HL-60 (cell line): ENCODE measurements around the gene PHLDA2.
"Not testable (repeated sequence)": the region's sequence is repeated elsewhere in the genome, so short reads cannot be mapped to it uniquely, and the experiment has no call there.

Experiments used
- DNase-seq, 2 experiments: peaks; one replicate each; pipeline ENCODE4 v3.0.0-alpha.2; 2010 to 2020; ENCODE audit warnings: low read depth in 1 of 2, low spot score in 1 of 2
- H3K27ac ChIP-seq: fragments of 250-450 bp; sonication (Bioruptor Pico); replicated peaks from 2 replicates; pipeline ENCODE4 v1.5.1; 2020; ENCODE audit warnings: mild to moderate bottlenecking, moderate library complexity
- H3K27me3 ChIP-seq: fragments of 250-450 bp; sonication (Bioruptor Pico); 2 replicates; pipeline ENCODE4 v1.5.1; 2021; ENCODE audit warnings: mild to moderate bottlenecking, moderate library complexity; ENCODE audit not compliant: insufficient read depth, poor library complexity, severe bottlenecking
- H3K4me3 ChIP-seq: replicated peaks from 2 replicates; pipeline ENCODE4 v1.5.1; 2011; ENCODE audit warnings: mild to moderate bottlenecking, control low read depth, low read length; ENCODE audit not compliant: insufficient read depth
- GABPA ChIP-seq: IDR thresholded peaks from 2 replicates; pipeline ENCODE4 v1.6.1; 2012; ENCODE audit warnings: low read depth
- POLR2AphosphoS5 ChIP-seq: IDR thresholded peaks from 2 replicates; pipeline ENCODE4 v1.6.1; 2012; ENCODE audit warnings: low read depth
- SPI1 ChIP-seq: IDR thresholded peaks from 2 replicates; pipeline ENCODE4 v1.6.1; 2012; ENCODE audit warnings: low read depth, mild to moderate bottlenecking, borderline replicate concordance
- TF ChIP-seq, protein P1 (sequence below): IDR thresholded peaks from one replicate; pipeline ENCODE4 v1.5.1; 2011; ENCODE audit warnings: low read length, control low read depth, inconsistent platforms; ENCODE audit not compliant: insufficient read depth
- TF ChIP-seq, protein P2 (sequence below): IDR thresholded peaks from 2 replicates; pipeline ENCODE4 v1.6.1; 2012; ENCODE audit warnings: low read depth; ENCODE audit not compliant: insufficient replicate concordance

Gene PHLDA2

DNA sequence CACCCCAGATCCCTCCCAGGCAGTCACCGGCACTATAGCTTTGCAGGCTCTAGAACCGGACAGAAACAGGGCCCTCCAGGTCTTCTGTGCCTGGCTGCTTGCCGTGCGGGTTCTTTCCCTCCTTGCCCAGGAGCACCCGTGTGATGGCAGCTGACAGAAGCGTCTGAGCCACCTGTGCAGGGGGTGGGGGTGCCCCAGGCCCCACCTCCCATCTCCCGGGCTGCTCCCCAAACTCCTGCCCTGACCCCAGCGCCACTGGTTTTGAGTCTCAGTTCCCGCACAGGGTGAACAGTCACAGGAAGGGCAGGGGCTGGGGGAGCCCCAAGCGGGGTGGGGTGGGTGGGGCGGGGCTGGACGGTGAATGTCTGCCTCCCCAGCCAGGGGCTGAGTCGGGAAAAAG, 13.2 kb upstream of the PHLDA2 start:
- no peak for TF ChIP-seq SPI1
- TF ChIP-seq POLR2AphosphoS5, result no peak
- no peak for TF ChIP-seq GABPA
- TF ChIP-seq, protein P1, sequence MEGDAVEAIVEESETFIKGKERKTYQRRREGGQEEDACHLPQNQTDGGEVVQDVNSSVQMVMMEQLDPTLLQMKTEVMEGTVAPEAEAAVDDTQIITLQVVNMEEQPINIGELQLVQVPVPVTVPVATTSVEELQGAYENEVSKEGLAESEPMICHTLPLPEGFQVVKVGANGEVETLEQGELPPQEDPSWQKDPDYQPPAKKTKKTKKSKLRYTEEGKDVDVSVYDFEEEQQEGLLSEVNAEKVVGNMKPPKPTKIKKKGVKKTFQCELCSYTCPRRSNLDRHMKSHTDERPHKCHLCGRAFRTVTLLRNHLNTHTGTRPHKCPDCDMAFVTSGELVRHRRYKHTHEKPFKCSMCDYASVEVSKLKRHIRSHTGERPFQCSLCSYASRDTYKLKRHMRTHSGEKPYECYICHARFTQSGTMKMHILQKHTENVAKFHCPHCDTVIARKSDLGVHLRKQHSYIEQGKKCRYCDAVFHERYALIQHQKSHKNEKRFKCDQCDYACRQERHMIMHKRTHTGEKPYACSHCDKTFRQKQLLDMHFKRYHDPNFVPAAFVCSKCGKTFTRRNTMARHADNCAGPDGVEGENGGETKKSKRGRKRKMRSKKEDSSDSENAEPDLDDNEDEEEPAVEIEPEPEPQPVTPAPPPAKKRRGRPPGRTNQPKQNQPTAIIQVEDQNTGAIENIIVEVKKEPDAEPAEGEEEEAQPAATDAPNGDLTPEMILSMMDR, result no peak
- TF ChIP-seq, protein P2, sequence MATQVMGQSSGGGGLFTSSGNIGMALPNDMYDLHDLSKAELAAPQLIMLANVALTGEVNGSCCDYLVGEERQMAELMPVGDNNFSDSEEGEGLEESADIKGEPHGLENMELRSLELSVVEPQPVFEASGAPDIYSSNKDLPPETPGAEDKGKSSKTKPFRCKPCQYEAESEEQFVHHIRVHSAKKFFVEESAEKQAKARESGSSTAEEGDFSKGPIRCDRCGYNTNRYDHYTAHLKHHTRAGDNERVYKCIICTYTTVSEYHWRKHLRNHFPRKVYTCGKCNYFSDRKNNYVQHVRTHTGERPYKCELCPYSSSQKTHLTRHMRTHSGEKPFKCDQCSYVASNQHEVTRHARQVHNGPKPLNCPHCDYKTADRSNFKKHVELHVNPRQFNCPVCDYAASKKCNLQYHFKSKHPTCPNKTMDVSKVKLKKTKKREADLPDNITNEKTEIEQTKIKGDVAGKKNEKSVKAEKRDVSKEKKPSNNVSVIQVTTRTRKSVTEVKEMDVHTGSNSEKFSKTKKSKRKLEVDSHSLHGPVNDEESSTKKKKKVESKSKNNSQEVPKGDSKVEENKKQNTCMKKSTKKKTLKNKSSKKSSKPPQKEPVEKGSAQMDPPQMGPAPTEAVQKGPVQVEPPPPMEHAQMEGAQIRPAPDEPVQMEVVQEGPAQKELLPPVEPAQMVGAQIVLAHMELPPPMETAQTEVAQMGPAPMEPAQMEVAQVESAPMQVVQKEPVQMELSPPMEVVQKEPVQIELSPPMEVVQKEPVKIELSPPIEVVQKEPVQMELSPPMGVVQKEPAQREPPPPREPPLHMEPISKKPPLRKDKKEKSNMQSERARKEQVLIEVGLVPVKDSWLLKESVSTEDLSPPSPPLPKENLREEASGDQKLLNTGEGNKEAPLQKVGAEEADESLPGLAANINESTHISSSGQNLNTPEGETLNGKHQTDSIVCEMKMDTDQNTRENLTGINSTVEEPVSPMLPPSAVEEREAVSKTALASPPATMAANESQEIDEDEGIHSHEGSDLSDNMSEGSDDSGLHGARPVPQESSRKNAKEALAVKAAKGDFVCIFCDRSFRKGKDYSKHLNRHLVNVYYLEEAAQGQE, result no peak
- no peak overlapping the region for H3K27ac ChIP-seq
- no peaks in the 10 kb centered on the region for H3K27me3 ChIP-seq
- no peak overlapping the region for H3K4me3 ChIP-seq
- DNase-seq, result no peak

GRCh38 chr11:2940921-2941821, 12.0 kb upstream of the PHLDA2 start:
- H3K27ac ChIP-seq, result no peak overlapping the region
- no peak overlapping the region for H3K4me3 ChIP-seq
- DNase-seq, result no peak
- no peaks in the 10 kb centered on the region for H3K27me3 ChIP-seq
- TF ChIP-seq SPI1 (no peak), POLR2AphosphoS5 (no peak), GABPA (no peak)
- TF ChIP-seq, protein P2, result no peak
- TF ChIP-seq, protein P1, result no peak

- Histone ChIP-seq H3K27me3 (no peaks in the 10 kb centered on the region), H3K27ac (no peak overlapping the region), H3K4me3 (no peak overlapping the region)
- DNase-seq, result no peak
- TF ChIP-seq SPI1 (no peak), POLR2AphosphoS5 (no peak), GABPA (no peak)
- TF ChIP-seq, protein P1, result no peak
- TF ChIP-seq, protein P2, result no peak
Measured at GRCh38 chr11:2940147-2940920, 11.1 kb upstream of the PHLDA2 start.

- not testable (repeated sequence) for H3K27me3 ChIP-seq, DNase-seq, H3K27ac ChIP-seq, H3K4me3 ChIP-seq
Measured at GRCh38 chr11:2938458-2939418, 9.5 kb upstream of the PHLDA2 start.
